NB4 (cell line): ENCODE measurements around the gene KIR3DL2.
"Not testable (repeated sequence)": the region's sequence is repeated elsewhere in the genome, so short reads cannot be mapped to it uniquely, and the experiment has no call there.

Experiments used
- CTCF ChIP-seq: IDR thresholded peaks from one replicate; pipeline ENCODE4 v1.5.1; 2012; ENCODE audit warnings: low read depth, low read length
- POLR2A ChIP-seq: IDR thresholded peaks from 2 replicates; pipeline ENCODE4 v1.6.1; 2011; ENCODE audit warnings: mild to moderate bottlenecking; ENCODE audit not compliant: insufficient read length; ENCODE audit errors: extremely low read depth

GRCh38 chr19:54850061-54850640, at the start of gene KIR3DL2:
- not testable (repeated sequence) for TF ChIP-seq CTCF, POLR2A
